Keratinocyte (primary cell): ENCODE data around the gene F8.

Experiments used
- CTCF ChIP-seq, 3 experiments: IDR thresholded peaks in 1 of 3; conservative IDR thresholded peaks in 1 of 3; optimal IDR thresholded peaks in 1 of 3; 2 replicates in 2 of 3; 3 replicates in 1 of 3; pipeline versions ENCODE3 to v1.5.1; 2011; ENCODE audit warnings: low read length in 3 of 3, mild to moderate bottlenecking in 3 of 3, moderate library complexity in 2 of 3, control low read depth in 1 of 3, inconsistent platforms in 1 of 3; ENCODE audit not compliant: insufficient read depth in 2 of 3; ENCODE audit errors: extremely low read depth in 1 of 3
- EZH2 ChIP-seq: IDR thresholded peaks from one replicate; pipeline ENCODE4 v1.6.1; 2012; ENCODE audit warnings: inconsistent platforms, mild to moderate bottlenecking, low read length, moderate library complexity

- TF ChIP-seq CTCF (optimal IDR thresholded peaks at IDR 0.05 in 1 of 3, IDR thresholded peaks at IDR 0.05 in 1 of 3, conservative IDR thresholded peaks at IDR 0.05 in 1 of 3; ENCODE audit: extremely low read depth in 1 of 3, insufficient read depth in 2 of 3, low read length in 3 of 3), result no peak
- TF ChIP-seq EZH2, result no peak
Measured at GRCh38 chrX:155026727-155027508, 4.4 kb upstream of the F8 start, which contains the start of gene FUNDC2.
